ENCODE results near the gene ERICH6B.

The ERICH6B gene

GRCh38 chr13:45603338-45603737 is 12.2 kb downstream of the ERICH6B start:
- H3K27me3 Mint-ChIP-seq (ENCODE audit: low read depth) = peaks cover 9% of the 10 kb centered on the region
- no peaks in the 10 kb centered on the region for H3K36me3 Mint-ChIP-seq (ENCODE audit: low read depth)
- no peak for TF ChIP-seq CTCF (IDR thresholded peaks at IDR 0.05; ENCODE audit: unreplicated experiment in 3 of 3)
- no peaks in the 10 kb centered on the region for H3K9me3 Mint-ChIP-seq
- H3K4me1 Mint-ChIP-seq = peaks cover 25% of the 10 kb centered on the region
- H3K4me3 Mint-ChIP-seq = no peak overlapping the region
- no peak overlapping the region for H3K27ac Mint-ChIP-seq

GRCh38 chr13:45602183-45603170 is 13.1 kb downstream of the ERICH6B start:
- peaks cover 24% of the 10 kb centered on the region for H3K4me1 Mint-ChIP-seq
- no peaks in the 10 kb centered on the region for H3K36me3 Mint-ChIP-seq (ENCODE audit: low read depth)
- H3K4me3 Mint-ChIP-seq = no peak overlapping the region
- H3K9me3 Mint-ChIP-seq = no peaks in the 10 kb centered on the region
- no peak overlapping the region for H3K27ac Mint-ChIP-seq
- TF ChIP-seq CTCF (IDR thresholded peaks at IDR 0.05; ENCODE audit: unreplicated experiment in 3 of 3) = no peak
- H3K27me3 Mint-ChIP-seq (ENCODE audit: low read depth) = peaks cover 9% of the 10 kb centered on the region

- Mint-ChIP-seq H3K4me3 (no peak overlapping the region), H3K4me1 (peaks cover 16% of the 10 kb centered on the region), H3K36me3 (ENCODE audit: low read depth) (no peaks in the 10 kb centered on the region), H3K9me3 (no peaks in the 10 kb centered on the region), H3K27me3 (ENCODE audit: low read depth) (peaks cover 12% of the 10 kb centered on the region), H3K27ac (no peak overlapping the region)
- no peak for TF ChIP-seq CTCF (IDR thresholded peaks at IDR 0.05; ENCODE audit: unreplicated experiment in 3 of 3)
These were observed 13.9 kb downstream of the ERICH6B start for GRCh38 chr13:45601680-45602079.

GRCh38 chr13:45598597-45598996 is 16.9 kb downstream of the ERICH6B start:
- no peak for TF ChIP-seq CTCF (IDR thresholded peaks at IDR 0.05; ENCODE audit: unreplicated experiment in 3 of 3)
- no peaks in the 10 kb centered on the region for H3K36me3 Mint-ChIP-seq (ENCODE audit: low read depth)
- peaks cover 15% of the 10 kb centered on the region for H3K27me3 Mint-ChIP-seq (ENCODE audit: low read depth)
- no peaks in the 10 kb centered on the region for H3K9me3 Mint-ChIP-seq
- no peak overlapping the region for H3K27ac Mint-ChIP-seq
- no peak overlapping the region for H3K4me3 Mint-ChIP-seq
- H3K4me1 Mint-ChIP-seq = peaks cover 15% of the 10 kb centered on the region

- Mint-ChIP-seq H3K27ac (no peak overlapping the region), H3K4me1 (peaks cover 5% of the 10 kb centered on the region), H3K4me3 (no peak overlapping the region), H3K27me3 (ENCODE audit: low read depth) (peaks cover 15% of the 10 kb centered on the region), H3K36me3 (ENCODE audit: low read depth) (no peaks in the 10 kb centered on the region), H3K9me3 (no peaks in the 10 kb centered on the region)
- no peak for TF ChIP-seq CTCF (IDR thresholded peaks at IDR 0.05; ENCODE audit: unreplicated experiment in 3 of 3)
These were observed 18.6 kb downstream of the ERICH6B start for GRCh38 chr13:45596800-45597475.

Data from nephron (organoid).